Lung microvascular endothelial cell (primary cell): Measurements from ENCODE around the gene SETD1B. TPM values are rescaled to one million over a fixed set of nuclear protein-coding genes. Genes with fewer than 3 reads are reported as not detected.
A peak's percentile ranks its signal among the peaks of the same experiment; 100 is the strongest.
"Not testable (repeated sequence)": the region's sequence is repeated elsewhere in the genome, so short reads cannot be mapped to it uniquely, and the experiment has no call there.

ENCODE experiments used
- DNase-seq, 2 donors: peaks; one replicate each; pipeline versions ENCODE4 v3.0.0 to v3.0.0-alpha.2; 2010; ENCODE audit warnings: low read depth in 2 of 2
- total RNA-seq: library from RNA; depleted of rRNA; stranded (reverse); fragments of >200 nt; gene quantifications from 2 replicates; pipeline ENCODE4 v1.2.1, GENCODE V29; 2014

Gene SETD1B
- 1.3 and 1.4 TPM in 2 replicates for total RNA-seq

DNA sequence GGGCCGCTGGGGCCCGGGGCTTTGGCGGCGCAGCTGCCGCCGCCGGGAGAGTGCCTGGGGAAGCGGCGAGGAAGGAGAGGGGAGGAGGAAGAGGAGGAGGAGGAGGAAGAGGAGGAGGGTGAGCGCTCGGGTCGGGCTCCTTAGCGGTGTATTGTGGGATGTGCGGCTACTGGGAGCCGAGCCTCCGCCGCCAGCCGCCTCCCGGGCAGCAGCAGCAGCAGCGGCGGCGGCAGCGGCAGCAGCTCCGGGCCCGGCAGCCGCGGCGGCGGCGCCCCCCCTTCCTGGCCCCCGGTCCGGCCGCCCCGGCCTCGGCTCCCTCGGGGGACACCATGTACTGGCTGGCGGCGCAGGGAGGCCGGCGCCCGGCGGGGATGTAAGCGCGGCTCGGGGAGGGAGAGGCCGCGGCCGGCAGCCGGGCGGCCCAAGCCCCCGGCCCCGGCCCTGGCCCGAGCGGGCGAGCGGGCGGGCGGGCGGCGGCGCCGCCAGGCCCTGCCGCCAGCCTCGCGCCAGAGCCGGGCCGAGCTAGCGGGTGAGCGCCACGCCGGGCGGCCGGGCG is at the start of gene SETD1B:
Gene SETD1B, plus strand, starts transcription at position 149 of the 556 bp plus-strand sequence. CDS start 729 bp downstream, outside the sequence.
- DNase-seq: peak; percentile 48 to 74

DNA sequence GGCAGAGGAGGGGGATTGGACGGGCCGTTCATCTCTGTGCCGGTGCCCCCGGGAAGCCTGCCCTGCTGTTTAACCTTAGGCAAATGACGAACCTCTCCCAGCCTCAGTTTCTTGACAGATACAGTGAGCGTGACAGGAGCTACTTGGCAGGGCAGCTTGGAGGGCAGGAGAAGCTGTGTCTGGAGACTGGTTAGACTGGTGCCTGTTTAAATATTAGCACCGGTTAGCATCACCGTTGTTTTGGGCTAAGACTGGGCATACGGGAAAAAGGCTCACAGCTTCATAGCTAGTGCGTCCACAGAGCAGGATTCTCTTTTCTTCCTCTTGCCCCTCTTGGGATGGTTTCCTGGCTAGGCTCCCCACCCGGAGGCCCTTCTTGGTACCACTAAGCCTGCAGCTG is 49.0 kb upstream of the SETD1B start:
- no peak for DNase-seq

DNA sequence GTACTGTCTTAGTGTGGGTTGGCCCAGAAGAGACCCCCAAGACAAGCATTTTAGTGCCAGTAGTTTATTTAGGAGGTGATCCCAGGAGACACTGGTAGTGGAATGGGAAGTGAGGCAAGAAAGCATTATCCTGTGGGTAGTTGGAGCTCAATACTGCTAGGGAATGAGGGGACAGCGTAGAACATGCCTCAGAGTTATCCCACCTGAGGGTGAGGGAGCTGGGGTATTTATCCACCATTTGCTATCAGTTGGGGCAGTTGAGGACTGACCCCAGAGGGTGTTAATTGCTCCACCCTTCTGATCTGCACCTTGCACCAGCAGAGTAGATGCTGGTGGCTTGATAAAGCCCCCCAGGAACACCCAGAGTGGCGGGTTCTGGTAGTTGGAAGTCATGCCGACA is 48.2 kb upstream of the SETD1B start:
- no peak for DNase-seq

DNA sequence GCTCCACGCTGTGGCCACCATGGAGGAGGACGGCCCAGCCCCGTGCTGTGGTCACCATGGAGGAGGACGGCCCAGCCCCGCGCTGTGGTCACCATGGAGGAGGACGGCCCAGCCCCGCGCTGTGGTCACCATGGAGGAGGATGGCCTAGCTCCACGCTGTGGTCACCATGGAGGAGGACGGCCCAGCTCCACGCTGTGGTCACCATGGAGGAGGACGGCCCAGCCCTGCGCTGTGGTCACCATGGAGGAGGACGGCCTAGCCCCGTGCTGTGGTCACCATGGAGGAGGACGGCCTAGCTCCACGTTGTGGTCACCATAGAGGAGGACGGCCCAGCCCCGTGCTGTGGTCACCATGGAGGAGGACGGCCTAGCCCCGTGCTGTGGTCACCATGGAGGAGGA is 45.3 kb upstream of the SETD1B start:
- DNase-seq: not testable (repeated sequence)

DNA sequence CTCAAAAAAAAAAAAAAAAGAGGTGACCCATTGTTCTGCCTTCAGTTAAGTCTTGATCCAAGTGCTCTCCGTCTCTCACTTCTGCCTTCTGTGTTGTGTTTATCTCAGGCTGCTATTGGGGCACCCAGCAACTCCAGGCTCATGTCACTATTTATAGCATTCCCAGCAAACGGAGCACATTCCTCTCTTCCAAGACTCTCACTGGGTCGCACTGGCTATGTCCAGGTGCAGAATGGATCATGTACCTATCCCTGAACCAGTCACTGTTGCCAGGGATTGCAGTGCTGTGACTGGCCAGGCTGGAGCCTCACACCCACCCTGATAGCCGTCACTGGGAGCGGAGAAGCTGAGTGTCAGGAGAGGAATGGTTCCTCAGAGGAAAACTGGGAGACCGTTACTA is 41.5 kb upstream of the SETD1B start:
- no peak for DNase-seq

DNA sequence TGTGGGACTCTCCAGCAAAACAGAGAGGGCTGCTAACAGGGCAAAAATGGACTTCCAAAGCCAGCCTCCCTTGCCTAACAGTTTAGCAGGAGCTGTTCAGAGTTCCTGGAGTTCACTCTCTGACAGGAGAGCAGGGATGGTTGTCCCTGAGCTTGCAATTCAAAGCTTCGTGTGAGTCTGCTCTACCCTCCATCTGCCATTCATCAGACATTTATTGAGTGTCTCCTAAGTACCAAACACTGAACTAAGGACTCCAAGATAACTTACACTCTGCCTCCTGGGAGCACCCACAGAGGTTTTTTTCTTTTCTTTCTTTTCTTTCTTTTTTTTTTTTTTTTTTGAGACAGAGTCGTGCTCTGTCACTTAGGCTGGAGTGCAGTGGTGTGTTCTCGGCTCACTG is 39.0 kb upstream of the SETD1B start:
- no peak for DNase-seq

DNA sequence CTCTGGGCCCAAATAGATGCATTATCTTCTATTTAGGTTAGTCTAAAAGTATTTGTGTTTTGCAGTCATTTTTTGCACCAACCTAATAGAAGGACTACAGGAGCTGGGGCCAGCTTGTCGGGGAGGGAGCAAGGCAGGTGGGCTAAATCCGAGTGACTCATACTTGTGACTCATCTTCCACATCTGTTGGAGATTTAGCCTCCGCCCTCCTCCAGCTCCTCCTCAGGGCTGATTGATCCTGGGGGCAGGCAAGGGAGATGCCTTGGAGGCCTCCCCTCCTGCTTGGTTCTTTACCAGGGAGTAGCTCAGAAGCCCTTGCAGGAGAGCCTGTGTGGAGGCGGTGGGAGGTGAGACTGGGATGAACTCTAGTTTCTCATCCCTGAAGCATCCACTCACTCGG is 38.2 kb upstream of the SETD1B start:
- DNase-seq: peak in 1 of 2 donors; percentile 77

DNA sequence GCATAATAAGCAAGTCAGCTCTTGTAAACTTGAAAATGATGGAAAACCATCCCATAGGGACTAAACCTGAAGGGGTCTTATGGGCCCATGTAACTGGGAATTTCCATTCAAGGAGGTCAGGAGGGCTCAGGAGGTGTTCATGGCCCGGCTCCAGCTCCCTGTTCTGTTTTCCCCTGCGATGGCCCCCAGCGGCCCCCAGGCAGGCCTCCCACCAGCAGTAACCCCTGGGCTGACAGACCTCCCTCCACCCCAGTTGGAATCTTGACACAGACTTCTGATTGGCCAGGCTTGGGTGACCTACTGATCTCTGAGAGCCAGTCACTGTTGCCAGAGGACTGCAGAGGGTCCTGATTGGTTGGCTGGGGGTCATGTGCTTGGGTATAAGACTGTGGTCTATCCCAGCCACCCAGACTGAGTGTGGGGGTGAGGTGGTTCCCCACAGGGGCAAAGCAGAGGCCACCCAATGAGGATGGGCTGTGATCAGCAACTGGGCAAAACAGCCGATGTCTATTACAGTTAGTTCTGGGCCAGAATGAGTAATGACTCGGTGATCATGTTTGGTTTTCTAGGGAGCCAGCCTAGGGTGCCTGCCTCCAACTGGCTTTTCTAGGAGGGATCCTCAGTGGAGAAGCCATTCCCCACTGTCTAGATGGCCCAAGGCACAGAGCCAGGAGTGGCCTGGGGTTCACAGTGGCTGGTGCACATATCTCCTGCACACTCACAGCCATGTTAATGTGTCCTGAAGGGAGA is 37.3 kb upstream of the SETD1B start:
- DNase-seq: no peak

DNA sequence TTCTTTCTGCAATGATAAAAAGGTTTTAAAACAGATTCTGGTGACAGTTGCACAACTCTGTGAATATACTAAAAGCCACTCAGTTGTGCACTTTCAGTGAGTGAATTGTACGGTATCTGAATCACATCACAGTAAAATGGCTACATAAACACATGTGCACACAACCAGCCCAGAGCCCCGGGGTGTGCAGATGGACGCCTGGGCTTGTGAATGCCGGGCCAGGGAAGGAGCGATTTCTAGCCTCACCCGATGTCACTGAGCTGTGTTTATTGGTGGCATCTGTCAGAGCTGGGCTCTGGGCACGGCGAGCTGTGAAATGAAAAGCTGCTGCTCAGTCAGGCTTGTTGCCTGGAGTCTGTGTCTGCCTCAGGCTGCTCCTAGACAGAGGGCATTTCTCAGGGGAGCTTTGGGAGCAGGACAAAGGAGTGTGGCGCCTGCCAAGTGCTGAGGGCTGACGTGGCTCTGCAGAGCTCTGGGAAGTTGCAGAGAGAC is 36.2 kb upstream of the SETD1B start:
- no peak for DNase-seq

DNA sequence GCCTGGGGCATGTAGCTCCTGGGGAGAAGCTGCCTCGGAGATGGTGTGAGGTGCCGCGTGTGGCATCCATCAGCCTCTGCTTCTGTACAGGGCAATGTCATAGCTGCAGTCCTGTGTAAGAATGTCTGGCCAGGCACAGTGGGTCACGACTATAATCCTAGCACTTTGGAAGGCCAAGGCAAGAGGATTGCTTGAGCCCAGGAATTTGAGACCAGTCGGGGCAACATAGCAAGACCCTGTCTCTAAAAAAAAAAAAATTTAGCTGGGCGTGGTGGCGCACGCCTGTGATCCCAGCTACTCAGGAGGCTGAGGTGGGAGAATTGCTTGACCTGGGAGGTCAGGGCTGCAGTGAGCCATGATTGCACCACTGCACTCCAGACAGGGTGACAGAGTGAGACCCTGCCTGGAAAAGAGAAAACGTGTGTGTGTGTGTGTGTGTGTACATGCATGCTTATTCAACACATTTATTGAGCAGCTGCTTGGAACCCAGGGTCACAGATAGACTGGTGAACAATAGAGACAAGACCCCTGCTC is 34.4 kb upstream of the SETD1B start:
- no peak for DNase-seq

DNA sequence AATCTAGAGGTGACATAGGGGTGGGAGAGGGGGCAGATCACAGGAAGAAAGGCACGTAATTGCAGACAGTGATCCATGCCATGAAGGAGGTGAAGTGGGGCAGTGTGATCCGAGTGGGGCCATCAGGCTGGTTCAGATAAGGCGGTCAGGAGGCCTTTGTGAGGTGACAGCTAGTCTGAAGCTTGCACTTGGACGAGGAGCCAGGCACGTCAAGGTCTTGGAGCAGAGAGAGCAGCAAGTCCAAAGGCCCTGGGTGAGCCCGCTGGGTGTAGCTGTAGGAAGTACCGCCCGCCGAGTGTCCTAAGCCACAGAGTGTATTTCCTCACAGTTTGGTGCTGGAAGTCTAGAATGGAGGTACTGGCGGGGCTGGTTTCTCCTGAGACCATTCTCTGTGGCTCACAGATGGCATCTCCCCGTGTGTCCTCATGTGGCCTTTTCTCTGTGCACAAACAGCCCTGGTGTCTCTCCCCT is 33.9 kb upstream of the SETD1B start:
- no peak for DNase-seq

DNA sequence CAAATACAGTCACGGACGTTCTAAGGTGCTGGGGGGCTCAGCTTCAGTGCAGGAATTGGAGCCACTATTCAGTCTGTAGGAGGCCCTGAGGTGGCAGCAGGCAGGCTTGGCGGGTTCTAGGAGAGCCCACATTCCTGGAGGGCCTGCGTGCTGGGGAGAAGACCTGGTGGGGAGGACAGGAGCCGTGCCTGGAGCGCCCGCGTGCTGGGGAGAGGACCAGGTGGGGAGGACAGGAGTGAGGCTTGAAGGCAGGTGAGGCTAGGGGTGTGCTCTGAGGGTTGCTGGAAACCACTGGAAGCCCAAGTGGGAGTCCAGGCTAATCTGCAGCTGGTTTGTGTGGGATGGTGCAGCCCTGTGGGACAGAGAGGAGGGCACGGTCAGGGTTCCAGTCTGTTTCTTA is 33.4 kb upstream of the SETD1B start:
- DNase-seq: no peak

DNA sequence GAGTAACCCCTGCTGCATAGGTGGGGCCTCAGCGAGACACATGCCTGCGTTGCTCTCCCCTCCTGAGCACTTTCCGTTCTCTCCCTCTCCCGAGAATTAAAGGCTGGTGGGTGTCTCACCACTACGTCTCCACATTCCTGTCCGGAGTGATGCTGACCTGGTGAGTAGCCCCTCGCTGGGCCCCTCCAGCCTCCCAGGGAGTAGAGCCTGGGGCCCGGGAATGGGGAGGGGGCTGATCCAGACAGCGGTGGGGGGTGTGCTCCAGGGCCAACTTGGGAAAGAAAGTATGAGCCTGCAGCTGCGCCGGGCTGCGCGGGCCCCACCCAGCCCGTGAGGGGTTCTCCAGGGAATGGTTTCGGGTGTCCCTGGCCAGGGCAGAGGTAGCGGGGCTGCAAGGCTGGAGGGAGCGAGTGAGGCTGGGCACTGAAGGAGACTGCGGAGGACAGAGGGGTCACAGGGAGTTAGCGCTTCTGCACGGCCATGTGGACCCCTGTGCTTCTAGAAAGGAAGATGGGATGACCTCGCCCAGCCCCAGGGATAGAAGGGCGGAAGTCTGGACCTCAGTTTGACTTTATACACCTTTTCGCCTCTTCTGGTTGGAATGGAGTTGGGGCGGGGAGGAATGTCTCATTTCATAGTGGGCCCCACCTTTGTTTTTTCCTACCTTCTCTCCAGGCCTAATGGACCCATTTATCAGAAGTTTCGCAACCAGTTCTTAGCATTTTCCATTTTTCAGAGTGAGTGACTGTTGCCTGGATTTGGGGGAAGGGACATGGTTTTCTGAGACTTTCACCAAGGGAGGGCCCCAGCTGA is 32.8 kb upstream of the SETD1B start:
- no peak for DNase-seq

DNA sequence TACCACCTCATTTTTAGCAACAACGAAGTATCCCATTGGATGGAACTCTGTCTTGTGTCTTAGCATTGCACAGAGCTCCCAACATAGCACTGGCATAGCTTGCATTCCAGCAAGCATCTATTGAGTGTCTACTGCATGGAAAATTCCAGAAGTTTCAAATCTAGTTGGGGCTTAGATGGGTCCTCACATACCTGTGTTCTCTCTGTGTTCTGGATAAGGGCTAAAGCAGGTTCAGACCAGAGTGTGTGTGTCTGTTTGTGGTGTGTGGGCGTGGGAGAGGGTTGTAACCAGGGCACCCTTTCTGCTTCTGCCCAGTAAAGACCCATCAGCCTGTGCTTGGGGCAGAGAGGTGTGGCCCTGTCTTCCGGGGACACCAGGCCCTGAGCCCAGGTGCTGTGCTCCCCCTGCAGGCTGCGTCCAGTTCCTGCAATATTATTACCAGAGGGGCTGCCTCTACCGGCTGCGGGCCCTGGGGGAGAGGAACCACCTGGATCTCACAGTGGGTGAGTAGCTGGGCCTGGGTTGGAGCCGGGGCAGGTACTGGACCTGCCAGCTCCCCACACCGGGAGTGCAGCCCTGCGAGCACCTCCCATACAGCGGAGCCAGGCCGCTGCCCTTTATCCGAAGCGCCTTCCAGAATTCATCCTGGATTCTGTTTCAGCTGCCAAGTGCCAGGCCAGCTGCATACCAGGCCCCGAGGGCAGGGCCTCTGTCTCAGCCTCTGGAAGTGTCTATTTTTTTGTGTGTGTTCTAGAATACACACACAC is 30.6 kb upstream of the SETD1B start:
- DNase-seq: peak; percentile 54 to 62

DNA sequence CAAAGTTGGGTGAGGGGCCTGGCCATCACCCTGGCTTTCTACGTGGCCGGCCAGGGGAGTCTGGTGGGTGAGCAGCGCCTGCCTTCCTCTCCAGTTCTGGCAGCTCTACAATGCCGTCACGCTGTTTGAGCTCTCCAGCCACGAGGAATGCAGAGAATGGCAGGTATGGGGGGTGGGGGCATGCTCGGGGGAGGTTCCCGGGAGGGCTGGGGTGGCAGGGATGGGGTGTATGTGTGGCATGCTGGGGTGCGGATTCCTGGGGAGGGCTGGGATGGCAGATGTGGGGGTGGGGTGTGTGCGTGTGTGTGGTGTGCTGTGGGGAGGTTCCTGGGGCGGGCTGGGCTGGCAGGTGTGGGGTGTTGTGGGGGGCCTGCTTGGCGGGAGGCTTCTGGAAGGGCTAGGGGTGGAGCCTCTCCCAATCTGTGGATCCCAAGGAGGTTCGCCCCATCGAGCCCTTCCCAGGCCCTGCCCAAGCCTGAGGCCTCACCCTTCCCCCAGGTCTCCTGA is 28.8 kb upstream of the SETD1B start:
- DNase-seq: no peak

DNA sequence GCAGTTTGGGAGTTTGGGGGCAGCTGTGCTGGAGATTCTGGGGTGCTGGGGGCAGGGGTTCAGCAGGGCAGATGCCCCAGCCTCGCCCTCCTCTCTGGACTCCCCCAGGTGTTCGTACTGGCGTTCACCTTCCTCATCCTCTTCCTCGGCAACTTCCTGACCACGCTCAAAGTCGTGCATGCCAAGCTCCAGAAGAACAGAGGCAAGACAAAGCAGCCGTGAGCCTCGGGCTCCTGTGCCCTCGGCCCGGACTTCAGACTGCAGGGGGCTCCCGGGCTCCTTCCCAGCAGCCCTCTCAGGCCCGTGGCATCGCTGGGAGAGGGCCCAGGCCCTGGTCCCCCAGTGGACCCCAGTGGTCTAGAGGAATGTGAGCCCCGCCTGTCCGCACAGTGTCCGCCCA is 28.3 kb upstream of the SETD1B start:
- DNase-seq: no peak

DNA sequence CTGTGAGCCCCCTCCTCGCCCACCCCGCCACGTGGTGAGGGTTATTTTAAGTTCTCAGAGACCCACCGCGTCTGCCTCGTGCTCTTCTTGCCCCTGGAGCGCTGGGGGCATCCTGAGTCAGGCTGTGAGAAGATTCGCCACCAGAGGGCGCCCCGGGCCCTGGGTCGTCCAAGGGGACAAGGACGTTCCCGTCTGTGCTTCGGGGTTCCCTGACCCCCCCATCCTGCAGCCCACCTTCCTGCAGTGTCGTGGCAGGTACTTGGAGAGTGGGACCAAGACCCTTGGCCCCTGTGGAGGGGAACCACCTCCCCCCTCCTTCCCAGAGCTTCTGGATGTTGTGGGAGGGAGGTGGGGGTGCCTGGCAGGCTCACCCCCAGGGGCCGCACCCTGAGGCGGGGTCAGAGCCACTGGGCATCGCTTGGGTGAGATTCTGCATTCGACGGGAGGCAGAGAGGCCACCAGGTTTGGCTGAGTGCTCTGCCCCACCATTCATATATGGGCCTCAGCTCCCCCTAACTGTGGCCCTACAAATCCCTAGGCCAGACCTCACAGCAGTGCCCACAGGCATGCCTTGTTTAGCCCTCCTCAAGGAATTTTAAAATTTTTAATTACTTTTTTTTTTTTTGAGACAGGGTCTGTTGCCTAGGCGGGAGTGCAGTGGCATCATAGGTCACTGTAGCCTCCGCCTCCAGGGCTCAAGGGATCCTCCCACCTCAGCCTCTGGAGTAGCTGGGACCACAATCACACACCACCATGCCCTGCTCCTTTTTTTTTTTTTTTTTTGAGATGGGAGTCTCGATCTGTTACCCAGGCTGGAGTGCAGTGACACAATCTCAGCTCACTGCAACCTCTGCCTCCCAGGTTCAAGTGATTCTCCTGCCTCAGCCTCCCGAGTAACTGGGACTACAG is 27.4 kb upstream of the SETD1B start:
- DNase-seq: peak; percentile 75 to 76

DNA sequence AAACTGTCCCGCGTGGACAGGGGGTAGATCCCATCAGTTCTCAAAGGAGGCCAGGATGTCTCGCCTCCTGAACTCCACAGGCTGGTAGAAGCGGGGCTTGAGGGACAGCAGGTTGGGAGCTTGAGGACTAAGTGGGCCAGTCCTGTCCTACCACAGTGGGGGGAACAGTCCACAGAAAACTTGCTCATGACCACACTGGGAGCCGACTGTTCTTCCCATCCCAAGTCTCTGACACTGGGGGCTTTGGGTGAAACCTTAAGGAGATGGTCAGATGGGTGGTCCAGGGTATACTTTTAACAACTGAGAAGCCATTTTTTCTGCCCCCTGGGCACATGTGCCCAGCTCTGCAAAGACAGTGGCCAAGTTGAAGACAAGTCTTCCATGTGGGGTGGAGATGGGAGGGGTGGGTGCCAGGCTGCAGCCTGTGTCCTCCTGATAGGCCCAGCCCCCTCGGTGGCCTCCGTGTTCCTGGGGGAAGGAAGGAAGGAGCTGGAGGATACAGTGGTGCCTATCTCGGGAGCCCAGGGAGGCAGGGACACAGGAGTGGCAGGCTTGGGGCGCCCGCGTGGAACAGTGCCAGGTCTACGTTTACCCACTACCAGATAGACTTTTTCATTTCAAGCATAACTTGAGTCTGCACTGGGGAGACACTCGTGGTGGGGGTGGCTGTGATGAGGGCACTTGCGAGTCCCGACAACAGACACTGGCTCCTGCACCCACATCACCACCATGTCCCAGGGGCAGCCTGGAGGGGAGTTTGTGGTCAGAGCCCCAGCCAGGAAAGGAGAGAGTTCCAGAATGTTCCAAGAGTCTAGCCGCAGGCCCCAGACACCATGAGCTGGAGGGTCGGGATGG is 25.0 kb upstream of the SETD1B start:
- no peak for DNase-seq

DNA sequence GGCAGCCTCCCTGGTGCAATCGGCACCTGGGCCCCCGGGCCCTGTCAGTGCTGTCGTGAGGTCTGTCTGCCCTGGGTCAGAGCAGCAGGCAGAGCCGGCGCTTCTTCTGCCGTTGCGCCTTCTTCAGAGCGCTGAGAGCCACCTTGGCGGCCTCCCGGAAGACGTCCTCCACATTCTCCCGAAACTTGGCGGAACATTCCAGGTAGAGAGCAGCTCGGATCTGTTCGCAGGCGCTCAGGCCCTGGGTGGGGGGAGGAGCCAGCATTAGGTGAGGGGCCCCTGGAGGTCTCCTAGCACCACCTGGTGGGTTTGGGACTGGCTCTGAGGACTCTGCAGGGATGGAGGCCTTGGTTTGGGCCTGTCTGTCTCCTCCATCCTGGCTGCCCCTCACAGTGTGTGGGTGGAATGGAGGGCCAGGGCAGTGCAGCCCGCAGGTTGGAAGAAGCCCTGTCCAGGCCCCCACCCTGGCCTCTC is 24.4 kb upstream of the SETD1B start:
- no peak for DNase-seq
